Measurements from ENCODE around the gene GLT8D1. TPM values are rescaled to one million over a fixed set of nuclear protein-coding genes. Genes with fewer than 3 reads are reported as not detected.

The GLT8D1 gene, protein sequence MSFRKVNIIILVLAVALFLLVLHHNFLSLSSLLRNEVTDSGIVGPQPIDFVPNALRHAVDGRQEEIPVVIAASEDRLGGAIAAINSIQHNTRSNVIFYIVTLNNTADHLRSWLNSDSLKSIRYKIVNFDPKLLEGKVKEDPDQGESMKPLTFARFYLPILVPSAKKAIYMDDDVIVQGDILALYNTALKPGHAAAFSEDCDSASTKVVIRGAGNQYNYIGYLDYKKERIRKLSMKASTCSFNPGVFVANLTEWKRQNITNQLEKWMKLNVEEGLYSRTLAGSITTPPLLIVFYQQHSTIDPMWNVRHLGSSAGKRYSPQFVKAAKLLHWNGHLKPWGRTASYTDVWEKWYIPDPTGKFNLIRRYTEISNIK
- 60.3 and 96.1 TPM in 2 replicates for total RNA-seq

DNA sequence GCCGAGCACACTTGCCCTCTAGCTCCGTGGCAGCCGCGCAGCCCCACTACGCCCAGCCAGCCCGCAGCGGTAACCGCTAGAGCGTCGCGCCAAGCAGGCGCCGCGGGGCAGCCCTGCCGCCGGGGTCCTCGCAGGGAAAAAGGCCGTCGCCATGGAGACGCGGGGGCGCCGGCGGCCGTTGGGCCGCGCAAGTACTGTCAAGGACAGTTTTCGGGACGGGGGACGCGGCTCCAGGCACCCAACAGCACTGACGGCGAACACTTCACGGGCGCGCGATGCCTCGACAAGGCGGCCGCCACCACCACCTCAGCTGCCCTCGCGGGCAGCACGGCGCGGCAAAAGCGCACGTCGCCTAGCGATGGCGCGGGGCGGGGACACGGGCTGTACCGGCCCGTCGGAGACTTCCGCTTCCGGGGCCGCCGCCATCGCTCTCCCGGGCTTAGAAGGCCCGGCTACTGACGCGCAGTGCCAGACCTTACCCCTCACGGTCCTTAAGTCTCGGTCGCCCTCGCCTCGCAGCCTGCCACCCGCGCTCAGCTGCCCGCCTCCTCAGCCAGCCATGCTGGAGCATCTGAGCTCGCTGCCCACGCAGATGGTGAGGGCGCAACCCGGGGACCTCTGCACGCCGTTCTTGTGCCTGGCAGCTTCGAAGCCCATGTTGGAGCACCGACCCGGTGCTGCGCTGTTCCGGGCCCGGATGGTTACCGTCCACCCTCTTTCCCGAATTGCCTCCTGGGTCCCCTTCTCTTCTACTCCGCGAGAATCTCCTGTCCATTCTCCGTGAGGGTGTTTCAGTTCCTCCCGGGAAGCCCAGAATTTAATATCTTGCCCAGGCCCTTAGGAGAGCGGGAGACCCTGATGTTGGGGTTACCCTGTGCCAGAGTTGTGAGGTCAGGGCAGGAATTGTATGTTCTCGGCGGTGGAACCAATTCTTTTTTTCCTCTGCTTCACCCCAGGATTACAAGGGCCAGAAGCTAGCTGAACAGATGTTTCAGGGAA, at the start of gene GLT8D1, which contains the start of gene SPCS1:
Gene GLT8D1 (minus strand): TSS at position 104 of the 999 bp plus-strand sequence. CDS start 5,331 bp downstream, outside the sequence.
Gene SPCS1 (plus strand): TSS at position 419 of the 999 bp plus-strand sequence. CDS start 141 bp downstream, at position 560.

DNA sequence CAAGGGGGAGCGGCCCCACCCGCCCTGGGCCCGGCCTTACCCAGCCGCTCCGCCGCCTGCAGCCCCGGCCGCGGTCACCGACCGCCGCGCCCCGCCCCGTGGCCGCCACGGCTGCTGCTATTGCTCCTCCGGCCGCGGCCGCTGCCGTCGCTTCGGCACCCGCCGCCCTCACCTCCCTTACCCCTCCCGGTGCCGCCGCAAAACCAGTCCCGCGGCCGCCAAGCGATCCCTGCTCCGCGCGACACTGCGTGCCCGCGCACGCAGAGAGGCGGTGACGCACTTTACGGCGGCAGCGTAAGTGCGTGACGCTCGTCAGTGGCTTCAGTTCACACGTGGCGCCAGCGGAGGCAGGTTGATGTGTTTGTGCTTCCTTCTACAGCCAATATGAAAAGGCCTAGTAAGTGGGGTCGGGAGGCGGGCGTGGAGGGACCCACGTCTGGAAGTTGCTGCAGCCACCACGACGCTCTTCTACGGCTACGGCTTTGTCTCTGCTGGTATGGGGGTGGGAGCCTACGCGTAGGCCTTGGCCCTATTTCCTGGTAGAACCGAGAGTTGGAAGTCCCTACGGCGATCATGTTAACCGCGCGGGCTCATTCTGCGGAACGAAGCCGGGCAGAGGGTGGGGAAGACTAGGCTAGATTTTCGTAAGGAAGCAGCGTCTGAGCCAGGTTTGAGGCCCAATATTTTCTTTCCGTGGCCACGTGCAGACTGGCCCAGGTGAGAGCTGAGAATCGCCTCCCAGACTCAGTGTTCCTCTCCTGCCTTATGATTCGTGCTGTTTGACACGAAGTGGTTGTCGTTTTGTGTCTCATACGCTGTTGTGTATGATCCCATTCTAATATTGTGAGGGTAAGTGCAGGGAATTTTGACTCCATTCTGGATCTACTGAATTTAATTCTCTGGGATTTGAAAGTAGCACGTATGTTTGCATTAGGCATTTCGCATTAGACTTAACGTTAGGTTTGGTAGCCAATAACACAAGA, 19.6 kb downstream of the GLT8D1 start, which contains the start of the genes GNL3 and PBRM1:
Gene GNL3 (plus strand): TSS at position 324 of the 983 bp plus-strand sequence. CDS start 61 bp downstream, at position 385.
Gene PBRM1 (minus strand): TSS at position 205 of the 983 bp plus-strand sequence.

Other genes starting within 250 kb of the GLT8D1 start
- gene STAB1, start 210.5 kb downstream of the GLT8D1 start, total RNA-seq = 218 and 278 TPM in 2 replicates
- gene NT5DC2, start 171.9 kb downstream of the GLT8D1 start, total RNA-seq = 61.9 and 80.4 TPM in 2 replicates
- 7.3 and 11.6 TPM in 2 replicates for gene UQCC5, start 169.2 kb downstream of the GLT8D1 start, total RNA-seq
- gene PBRM1, start 19.9 kb downstream of the GLT8D1 start, total RNA-seq = 50.8 and 60.8 TPM in 2 replicates
- gene GNL3, start 19.8 kb downstream of the GLT8D1 start, total RNA-seq = 121 and 123 TPM in 2 replicates
- 34.4 and 36.6 TPM in 2 replicates for gene SPCS1, start 315 bp upstream of the GLT8D1 start, total RNA-seq
- 14.8 and 18.7 TPM in 2 replicates for gene NEK4, start 65.1 kb upstream of the GLT8D1 start, total RNA-seq
- gene ITIH1, start 71.8 kb upstream of the GLT8D1 start, total RNA-seq = not detected in 2 replicates
- 0.09 TPM in 1 of 2 replicates, not detected in the other for gene ITIH3, start 89.0 kb upstream of the GLT8D1 start, total RNA-seq
- 0.38 and 0.72 TPM in 2 replicates for gene ITIH4, start 124.9 kb upstream of the GLT8D1 start, total RNA-seq
- gene MUSTN1, start 129.2 kb upstream of the GLT8D1 start, total RNA-seq = not detected in 2 replicates
- gene STIMATE, start 191.8 kb upstream of the GLT8D1 start, total RNA-seq = 11.2 and 12.4 TPM in 2 replicates